HepG2 (cell line): ENCODE data around the gene CDH13.

Experiments
- CTCF ChIP-seq: sonication (generic); formaldehyde crosslinking; IDR thresholded peaks from 2 replicates; pipeline ENCODE4 v1.5.0; 2020; ENCODE audit warnings: mild to moderate bottlenecking, missing genetic modification reagents, moderate library complexity
- MIER3 ChIP-seq: IDR thresholded peaks from 2 replicates; pipeline ENCODE4 v1.6.1; 2016; ENCODE audit warnings: missing compliant biosample characterization, borderline replicate concordance
- MTA3 ChIP-seq: sonication (generic); formaldehyde crosslinking; IDR thresholded peaks from 2 replicates; pipeline ENCODE4 v1.4.0; 2020; ENCODE audit warnings: missing genetic modification reagents
- NPAS2 ChIP-seq: sonication (generic); formaldehyde crosslinking; IDR thresholded peaks from 2 replicates; pipeline ENCODE4 v1.8.0; 2022; ENCODE audit warnings: mild to moderate bottlenecking, missing genetic modification reagents, borderline replicate concordance
- SETDB1 ChIP-seq: sonication (generic); formaldehyde crosslinking; IDR thresholded peaks from 2 replicates; pipeline ENCODE4 v1.5.1; 2020; ENCODE audit warnings: missing genetic modification reagents, mild to moderate bottlenecking, borderline replicate concordance
- TAF1 ChIP-seq: sonication (generic); formaldehyde crosslinking; IDR thresholded peaks from 2 replicates; pipeline ENCODE4 v1.4.0; 2020; ENCODE audit warnings: missing genetic modification reagents
- ZFP41 ChIP-seq: sonication (generic); formaldehyde crosslinking; IDR thresholded peaks from 2 replicates; pipeline ENCODE4 v1.4.0; 2020; ENCODE audit warnings: mild to moderate bottlenecking, missing genetic modification reagents, borderline replicate concordance
- ZNF609 ChIP-seq: sonication (generic); formaldehyde crosslinking; IDR thresholded peaks from 2 replicates; pipeline ENCODE4 v1.4.0; 2020; ENCODE audit warnings: mild to moderate bottlenecking, missing genetic modification reagents, borderline replicate concordance

- TF ChIP-seq TAF1 (no peak), SETDB1 (CRISPR knock-in tag) (no peak), MTA3 (no peak), CTCF (CRISPR knock-in tag) (no peak), MIER3 (CRISPR knock-in tag) (no peak), NPAS2 (CRISPR knock-in tag) (no peak), ZFP41 (CRISPR knock-in tag) (no peak), ZNF609 (CRISPR knock-in tag) (no peak)
Observed at GRCh38 chr16:83158320-83158957, 531.7 kb downstream of the CDH13 start.
